ENCODE data around the gene HOXC9. TPM values are rescaled to one million over a fixed set of nuclear protein-coding genes. Genes with fewer than 3 reads are reported as not detected.

The HOXC9 gene
- total and polyA plus RNA-seq, 2 of the 4 experiments (the other 2 are of a cell fraction) = 0.26 TPM; not detected in 1

- Histone ChIP-seq H3K9ac (ENCODE audit: low read depth, low read length) (no peak within 1 kb of the TSS), H3K4me2 (ENCODE audit: low read depth, low read length) (no peak within 1 kb of the TSS)
- 2% methylated on average over 13 of the region's 55 CpGs; no CpG with 5 or more reads in 1 of the 2 experiments for WGBS, 2 experiments (ENCODE audit: extremely low coverage in 2 of 2, insufficient read length in 1 of 2)
- peak; percentile 64 for TF ChIP-seq RAD21 (IDR thresholded peaks at IDR 0.05; ENCODE audit: low read length)
- 0 out of 2 replicates have a peak, but pooled peaks have one; percentile 21 for TF ChIP-seq FOS (IDR thresholded peaks at IDR 0.05; ENCODE audit: low read depth, low read length)
- no peak for TF ChIP-seq MXI1 (IDR thresholded peaks at IDR 0.05; ENCODE audit: borderline replicate concordance, low read depth, low read length)
- TF ChIP-seq, protein P1, sequence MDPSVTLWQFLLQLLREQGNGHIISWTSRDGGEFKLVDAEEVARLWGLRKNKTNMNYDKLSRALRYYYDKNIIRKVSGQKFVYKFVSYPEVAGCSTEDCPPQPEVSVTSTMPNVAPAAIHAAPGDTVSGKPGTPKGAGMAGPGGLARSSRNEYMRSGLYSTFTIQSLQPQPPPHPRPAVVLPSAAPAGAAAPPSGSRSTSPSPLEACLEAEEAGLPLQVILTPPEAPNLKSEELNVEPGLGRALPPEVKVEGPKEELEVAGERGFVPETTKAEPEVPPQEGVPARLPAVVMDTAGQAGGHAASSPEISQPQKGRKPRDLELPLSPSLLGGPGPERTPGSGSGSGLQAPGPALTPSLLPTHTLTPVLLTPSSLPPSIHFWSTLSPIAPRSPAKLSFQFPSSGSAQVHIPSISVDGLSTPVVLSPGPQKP (IDR thresholded peaks at IDR 0.05; ENCODE audit: borderline replicate concordance, low read depth, low read length) = no peak
- TF ChIP-seq CTCF (conservative IDR thresholded peaks at IDR 0.05; ENCODE audit: low read depth, low read length) = peak; percentile 61
- TF ChIP-seq CEBPB (IDR thresholded peaks at IDR 0.05; ENCODE audit: low read depth, low read length) = no peak
- peak; percentile 22; the same call in 1 of the 2 replicates for TF ChIP-seq SMC3 (IDR thresholded peaks at IDR 0.05; ENCODE audit: low read depth, low read length)
- no peak for TF ChIP-seq POLR2A (IDR thresholded peaks at IDR 0.05; ENCODE audit: low read depth, low read length)
- TF ChIP-seq NFE2L2 (IDR thresholded peaks at IDR 0.05; ENCODE audit: low read depth, low read length) = no peak
- TF ChIP-seq BHLHE40 (IDR thresholded peaks at IDR 0.05; ENCODE audit: low read depth, low read length) = no peak
- peak; percentile 22; the same call in 1 of the 2 replicates for TF ChIP-seq MAZ (IDR thresholded peaks at IDR 0.05; ENCODE audit: borderline replicate concordance, low read depth, low read length)
- no peak for TF ChIP-seq MAFK (IDR thresholded peaks at IDR 0.05; ENCODE audit: low read depth, low read length)
- TF ChIP-seq CHD1 (IDR thresholded peaks at IDR 0.05; ENCODE audit: low read depth, low read length) = no peak
- TF ChIP-seq RCOR1 (IDR thresholded peaks at IDR 0.05; ENCODE audit: insufficient replicate concordance, low read length) = no peak
- no peak for TF ChIP-seq RFX5 (IDR thresholded peaks at IDR 0.05; ENCODE audit: low read depth, low read length)
Observed at GRCh38 chr12:53984901-53985691, 14.9 kb upstream of the HOXC9 start, which contains the start of gene HOXC10. Gene HOXC10 (plus strand): TSS chr12:53985146. CDS start chr12:53985260, 114 bp downstream.

More at GRCh38 chr12:53984901-53985691, 14.9 kb upstream of the HOXC9 start, which contains the start of gene HOXC10:
- ChIA-PET POLR2A (ENCODE audit: unreplicated experiment) (no interaction called here), CTCF (interaction anchor here (0.6 to 1.3 kb wide), 4 partner anchors 15 to 241 kb away, joined by 3 to 9 read pairs (median 4); partner anchors contain the start of gene HOXC9)
- H2BK15ac ChIP-seq (ENCODE audit: low read depth, low read length) = no peak within 1 kb of the TSS
- in situ Hi-C loops (cut with MboI; ENCODE audit: low sequenced_read_pairs) (no loop called here), intact Hi-C loops (cut with micrococcal nuclease) (loop anchor here (5.0 kb wide), 1 partner anchor 218 kb away; no protein-coding TSS in a partner anchor), dilution Hi-C loops (cut with HindIII; ENCODE audit: low sequenced_read_pairs, unreplicated experiment) (no loop called here)
- H4K20me1 ChIP-seq (ENCODE audit: insufficient read depth, low read length) = no peaks in the 10 kb centered on the region
- no peak within 1 kb of the TSS for H3K4me3 ChIP-seq (ENCODE audit: insufficient read depth, low read depth, low read length)
- no peak within 1 kb of the TSS for H3K56ac ChIP-seq (ENCODE audit: extremely low read depth, insufficient read depth, low read length)
- peaks cover 6% of the 10 kb centered on the region for H3K9me3 ChIP-seq (ENCODE audit: control insufficient read depth, insufficient read depth, low read length)
- H4K8ac ChIP-seq (ENCODE audit: low read depth in 2 of 2, low read length in 2 of 2) = no peak within 1 kb of the TSS
- no peak within 1 kb of the TSS; the same call in 1 of the 2 replicates for H3K23ac ChIP-seq (ENCODE audit: low read depth, low read length)
- H3K79me1 ChIP-seq (ENCODE audit: low read depth in 1 of 2, low read length in 2 of 2) = no peaks in the 10 kb centered on the region
- no peak within 1 kb of the TSS for H4K5ac ChIP-seq (ENCODE audit: low read depth, low read length)
- no peak within 1 kb of the TSS for H2BK5ac ChIP-seq (ENCODE audit: low read depth, low read length, poor library complexity, severe bottlenecking)
- H3K18ac ChIP-seq (ENCODE audit: low read depth, low read length) = no peak within 1 kb of the TSS
- H2BK120ac ChIP-seq (ENCODE audit: low read depth, low read length) = no peak within 1 kb of the TSS
- DNase-seq (peak; percentile 75), ATAC-seq (ENCODE audit: low read depth) (0 out of 2 replicates have a peak, but pooled peaks have one; percentile 27)
- no peak within 1 kb of the TSS for H3K14ac ChIP-seq (replicated peaks; ENCODE audit: low read depth, low read length)
- H4K91ac ChIP-seq (ENCODE audit: insufficient read depth, low read depth, low read length) = no peak within 1 kb of the TSS
- H3K9me1 ChIP-seq (ENCODE audit: insufficient read depth, low read length) = no peaks in the 10 kb centered on the region
- H3K27me3 ChIP-seq (ENCODE audit: control insufficient read depth, insufficient read depth, low read length) = peaks cover 94% of the 10 kb centered on the region
- H2AFZ ChIP-seq (replicated peaks; ENCODE audit: low read length, poor library complexity) = peak within 1 kb of the TSS; percentile 39
- no peak within 1 kb of the TSS for H3K4ac ChIP-seq (ENCODE audit: low read depth, low read length)
- H3K4me1 ChIP-seq (ENCODE audit: control insufficient read depth, insufficient read depth, low read length) = 0 out of 2 replicates have a peak, but pooled peaks cover 2% of the 10 kb centered on the region
- no TSS peak for BruUV-seq (replicated peaks)
- H2AK5ac ChIP-seq (ENCODE audit: low read depth, low read length) = no peak within 1 kb of the TSS
- no peak within 1 kb of the TSS for H3K27ac ChIP-seq (ENCODE audit: insufficient read depth, low read length)
- H2AK9ac ChIP-seq (replicated peaks; ENCODE audit: low read depth, low read length, poor library complexity) = no peak within 1 kb of the TSS
- H3K36me3 ChIP-seq (ENCODE audit: control insufficient read depth, insufficient read depth, low read length) = no peaks in the 10 kb centered on the region
- H2BK20ac ChIP-seq (ENCODE audit: low read depth, low read length) = no peak within 1 kb of the TSS
